Measurements from ENCODE around the gene SCP2D1. TPM values are rescaled to one million over a fixed set of nuclear protein-coding genes. Genes with fewer than 3 reads are reported as not detected.
"Not testable (repeated sequence)": the region's sequence is repeated elsewhere in the genome, so short reads cannot be mapped to it uniquely, and the experiment has no call there.

Gene SCP2D1
- not detected in 2 replicates for total RNA-seq (2014; rRNA removed; shearing (Covaris generic))
- polyA plus RNA-seq (2015; cell fraction: cytosol; rRNA removed) = not detected in 2 replicates
- not detected in 2 replicates for polyA plus RNA-seq (2015; cell fraction: nucleus; rRNA removed)

GRCh38 chr20:18813483-18813882 is at the start of gene SCP2D1:
SCP2D1 (plus strand) TSS chr20:18813783; CDS start chr20:18813816, 33 bp downstream.
- in situ Hi-C loops (cut with HindIII; ENCODE audit: low pct_unique_long_range_greater_than_20kb, low sequenced_read_pairs) = no loop called here

GRCh38 chr20:18767676-18768075 is 45.9 kb upstream of the SCP2D1 start:
- no peak for DNase-seq (ENCODE audit: low read depth, low spot score)
- in situ Hi-C loops (cut with HindIII; ENCODE audit: low pct_unique_long_range_greater_than_20kb, low sequenced_read_pairs) = no loop called here

More at GRCh38 chr20:18813483-18813882, at the start of gene SCP2D1:
- DNase-seq (ENCODE audit: low read depth, low spot score) = no peak

- in situ Hi-C loops (cut with HindIII; ENCODE audit: low pct_unique_long_range_greater_than_20kb, low sequenced_read_pairs) = no loop called here
- no peak for DNase-seq (ENCODE audit: low read depth, low spot score)
Measured at GRCh38 chr20:18773566-18773965, 40.0 kb upstream of the SCP2D1 start.

- no peak for DNase-seq (ENCODE audit: low read depth, low spot score)
- in situ Hi-C loops (cut with HindIII; ENCODE audit: low pct_unique_long_range_greater_than_20kb, low sequenced_read_pairs) = no loop called here
Measured at GRCh38 chr20:18774207-18774606, 39.4 kb upstream of the SCP2D1 start.

GRCh38 chr20:18775633-18776032 is 38.0 kb upstream of the SCP2D1 start:
- in situ Hi-C loops (cut with HindIII; ENCODE audit: low pct_unique_long_range_greater_than_20kb, low sequenced_read_pairs) = no loop called here
- DNase-seq (ENCODE audit: low read depth, low spot score) = no peak

GRCh38 chr20:18778690-18779392 is 34.7 kb upstream of the SCP2D1 start:
- DNase-seq (ENCODE audit: low read depth, low spot score) = peak; percentile 46
- in situ Hi-C loops (cut with HindIII; ENCODE audit: low pct_unique_long_range_greater_than_20kb, low sequenced_read_pairs) = no loop called here

GRCh38 chr20:18780385-18781130 is 33.0 kb upstream of the SCP2D1 start:
- no peak for DNase-seq (ENCODE audit: low read depth, low spot score)
- in situ Hi-C loops (cut with HindIII; ENCODE audit: low pct_unique_long_range_greater_than_20kb, low sequenced_read_pairs) = no loop called here

- in situ Hi-C loops (cut with HindIII; ENCODE audit: low pct_unique_long_range_greater_than_20kb, low sequenced_read_pairs) = no loop called here
- DNase-seq (ENCODE audit: low read depth, low spot score) = no peak
Measured at GRCh38 chr20:18781509-18781908, 32.1 kb upstream of the SCP2D1 start.

- peak; percentile 20 for DNase-seq (ENCODE audit: low read depth, low spot score)
- in situ Hi-C loops (cut with HindIII; ENCODE audit: low pct_unique_long_range_greater_than_20kb, low sequenced_read_pairs) = no loop called here
Measured at GRCh38 chr20:18783385-18783959, 30.1 kb upstream of the SCP2D1 start.

GRCh38 chr20:18787046-18787445 is 26.5 kb upstream of the SCP2D1 start:
- in situ Hi-C loops (cut with HindIII; ENCODE audit: low pct_unique_long_range_greater_than_20kb, low sequenced_read_pairs); DNase-seq (ENCODE audit: low read depth, low spot score): not testable (repeated sequence)

- DNase-seq (ENCODE audit: low read depth, low spot score) = no peak
- in situ Hi-C loops (cut with HindIII; ENCODE audit: low pct_unique_long_range_greater_than_20kb, low sequenced_read_pairs) = no loop called here
Measured at GRCh38 chr20:18788021-18788420, 25.6 kb upstream of the SCP2D1 start.

- in situ Hi-C loops (cut with HindIII; ENCODE audit: low pct_unique_long_range_greater_than_20kb, low sequenced_read_pairs) = no loop called here
- DNase-seq (ENCODE audit: low read depth, low spot score) = no peak
Measured at GRCh38 chr20:18790787-18791186, 22.8 kb upstream of the SCP2D1 start.

- in situ Hi-C loops (cut with HindIII; ENCODE audit: low pct_unique_long_range_greater_than_20kb, low sequenced_read_pairs) = no loop called here
Measured at GRCh38 chr20:18793625-18794427, 19.8 kb upstream of the SCP2D1 start.

GRCh38 chr20:18794428-18794787 is 19.2 kb upstream of the SCP2D1 start:
- in situ Hi-C loops (cut with HindIII; ENCODE audit: low pct_unique_long_range_greater_than_20kb, low sequenced_read_pairs) = no loop called here

More at GRCh38 chr20:18793625-18794427, 19.8 kb upstream of the SCP2D1 start:
- DNase-seq (ENCODE audit: low read depth, low spot score) = peak; percentile 93

GRCh38 chr20:18795366-18795765 is 18.2 kb upstream of the SCP2D1 start:
- in situ Hi-C loops (cut with HindIII; ENCODE audit: low pct_unique_long_range_greater_than_20kb, low sequenced_read_pairs) = no loop called here
- DNase-seq (ENCODE audit: low read depth, low spot score) = no peak

More at GRCh38 chr20:18794428-18794787, 19.2 kb upstream of the SCP2D1 start:
- no peak for DNase-seq (ENCODE audit: low read depth, low spot score)

- in situ Hi-C loops (cut with HindIII; ENCODE audit: low pct_unique_long_range_greater_than_20kb, low sequenced_read_pairs) = no loop called here
- DNase-seq (ENCODE audit: low read depth, low spot score) = no peak
Measured at GRCh38 chr20:18796282-18796833, 17.2 kb upstream of the SCP2D1 start.

- DNase-seq (ENCODE audit: low read depth, low spot score) = no peak
Measured at GRCh38 chr20:18801516-18801915, 12.1 kb upstream of the SCP2D1 start.

More at GRCh38 chr20:18801516-18801915, 12.1 kb upstream of the SCP2D1 start:
- in situ Hi-C loops (cut with HindIII; ENCODE audit: low pct_unique_long_range_greater_than_20kb, low sequenced_read_pairs) = no loop called here

All from SK-MEL-5 (cell line).